Activated naive CD8-positive, alpha-beta T cell (primary cell): ENCODE measurements around the gene ADD1.
A peak's percentile ranks its signal among the peaks of the same experiment; 100 is the strongest.

ENCODE experiments used
- H3K27ac Mint-ChIP-seq: one replicate; pipeline ENCODE4 v1.8.0; 2021; ENCODE audit warnings: mixed read lengths
- H3K27me3 Mint-ChIP-seq: one replicate; pipeline ENCODE4 v1.8.0; 2021; ENCODE audit warnings: mixed read lengths
- H3K36me3 Mint-ChIP-seq: one replicate; pipeline ENCODE4 v1.8.0; 2021; ENCODE audit warnings: mixed read lengths
- H3K4me1 Mint-ChIP-seq: one replicate; pipeline ENCODE4 v1.8.0; 2021; ENCODE audit warnings: low read depth, mixed read lengths
- H3K4me3 Mint-ChIP-seq: one replicate; pipeline ENCODE4 v1.8.0; 2021; ENCODE audit warnings: mild to moderate bottlenecking, mixed read lengths
- H3K9me3 Mint-ChIP-seq: one replicate; pipeline ENCODE4 v1.8.0; 2021; ENCODE audit warnings: low read depth, mixed read lengths

Gene ADD1

GRCh38 chr4:2802618-2803531 is 40.8 kb upstream of the ADD1 start:
- H3K27me3 Mint-ChIP-seq = no peaks in the 10 kb centered on the region
- no peak overlapping the region for H3K4me3 Mint-ChIP-seq
- no peaks in the 10 kb centered on the region for H3K36me3 Mint-ChIP-seq
- peaks cover 25% of the 10 kb centered on the region for H3K4me1 Mint-ChIP-seq
- H3K9me3 Mint-ChIP-seq = no peaks in the 10 kb centered on the region
- no peak overlapping the region for H3K27ac Mint-ChIP-seq

DNA sequence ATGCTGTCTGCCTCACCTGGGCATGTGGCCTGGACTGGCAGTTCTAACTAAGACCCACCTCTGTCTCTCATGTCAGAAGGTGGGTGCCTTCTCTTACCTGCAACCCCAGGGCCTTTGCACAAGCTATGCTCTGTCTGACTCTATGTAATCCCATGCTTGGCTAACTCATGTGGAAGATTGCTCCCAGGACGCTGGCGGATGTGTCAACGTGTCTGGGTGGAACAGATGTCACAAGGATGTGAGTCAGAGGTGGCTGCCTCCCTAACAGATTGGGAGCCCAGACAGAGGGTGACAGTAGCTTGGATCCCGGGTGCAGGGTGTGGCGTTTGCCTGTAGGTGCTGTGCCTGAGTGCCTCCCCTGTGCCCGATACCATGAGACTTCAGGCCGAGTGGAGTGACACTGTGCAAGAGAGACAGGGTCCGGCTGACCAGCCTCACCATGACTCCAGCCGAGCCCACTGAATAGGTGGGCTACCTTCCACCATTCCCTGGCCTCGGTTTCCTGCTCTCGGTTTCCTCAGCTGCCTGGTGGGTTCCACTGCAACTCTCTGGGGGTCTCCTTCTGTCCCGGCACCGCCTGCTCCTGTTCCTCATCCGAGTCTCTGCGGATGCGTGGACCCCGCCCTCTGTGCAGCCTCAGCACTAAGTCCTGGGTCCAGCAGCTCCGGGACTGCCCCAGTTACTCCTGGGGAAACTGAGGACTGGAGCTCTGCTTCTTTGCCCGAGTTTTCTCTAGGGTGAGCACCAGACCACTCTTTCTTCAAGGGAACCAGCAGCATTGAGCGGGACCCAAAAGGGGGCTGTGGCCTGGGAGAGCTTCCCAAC is 39.8 kb upstream of the ADD1 start:
- no peak overlapping the region for H3K27ac Mint-ChIP-seq
- no peaks in the 10 kb centered on the region for H3K27me3 Mint-ChIP-seq
- H3K36me3 Mint-ChIP-seq = no peaks in the 10 kb centered on the region
- H3K4me1 Mint-ChIP-seq = peaks cover 16% of the 10 kb centered on the region
- H3K9me3 Mint-ChIP-seq = no peaks in the 10 kb centered on the region
- H3K4me3 Mint-ChIP-seq = no peak overlapping the region

GRCh38 chr4:2804449-2804972 is 39.1 kb upstream of the ADD1 start:
- Mint-ChIP-seq H3K36me3 (no peaks in the 10 kb centered on the region), H3K4me1 (peaks cover 13% of the 10 kb centered on the region), H3K4me3 (no peak overlapping the region), H3K27ac (no peak overlapping the region), H3K9me3 (no peaks in the 10 kb centered on the region), H3K27me3 (no peaks in the 10 kb centered on the region)

GRCh38 chr4:2804973-2805501 is 38.6 kb upstream of the ADD1 start:
- H3K27me3 Mint-ChIP-seq = no peaks in the 10 kb centered on the region
- no peaks in the 10 kb centered on the region for H3K9me3 Mint-ChIP-seq
- H3K36me3 Mint-ChIP-seq = no peaks in the 10 kb centered on the region
- H3K4me1 Mint-ChIP-seq = peaks cover 9% of the 10 kb centered on the region
- no peak overlapping the region for H3K27ac Mint-ChIP-seq
- H3K4me3 Mint-ChIP-seq = no peak overlapping the region

GRCh38 chr4:2805712-2806389 is 37.8 kb upstream of the ADD1 start:
- H3K27me3 Mint-ChIP-seq = no peaks in the 10 kb centered on the region

DNA sequence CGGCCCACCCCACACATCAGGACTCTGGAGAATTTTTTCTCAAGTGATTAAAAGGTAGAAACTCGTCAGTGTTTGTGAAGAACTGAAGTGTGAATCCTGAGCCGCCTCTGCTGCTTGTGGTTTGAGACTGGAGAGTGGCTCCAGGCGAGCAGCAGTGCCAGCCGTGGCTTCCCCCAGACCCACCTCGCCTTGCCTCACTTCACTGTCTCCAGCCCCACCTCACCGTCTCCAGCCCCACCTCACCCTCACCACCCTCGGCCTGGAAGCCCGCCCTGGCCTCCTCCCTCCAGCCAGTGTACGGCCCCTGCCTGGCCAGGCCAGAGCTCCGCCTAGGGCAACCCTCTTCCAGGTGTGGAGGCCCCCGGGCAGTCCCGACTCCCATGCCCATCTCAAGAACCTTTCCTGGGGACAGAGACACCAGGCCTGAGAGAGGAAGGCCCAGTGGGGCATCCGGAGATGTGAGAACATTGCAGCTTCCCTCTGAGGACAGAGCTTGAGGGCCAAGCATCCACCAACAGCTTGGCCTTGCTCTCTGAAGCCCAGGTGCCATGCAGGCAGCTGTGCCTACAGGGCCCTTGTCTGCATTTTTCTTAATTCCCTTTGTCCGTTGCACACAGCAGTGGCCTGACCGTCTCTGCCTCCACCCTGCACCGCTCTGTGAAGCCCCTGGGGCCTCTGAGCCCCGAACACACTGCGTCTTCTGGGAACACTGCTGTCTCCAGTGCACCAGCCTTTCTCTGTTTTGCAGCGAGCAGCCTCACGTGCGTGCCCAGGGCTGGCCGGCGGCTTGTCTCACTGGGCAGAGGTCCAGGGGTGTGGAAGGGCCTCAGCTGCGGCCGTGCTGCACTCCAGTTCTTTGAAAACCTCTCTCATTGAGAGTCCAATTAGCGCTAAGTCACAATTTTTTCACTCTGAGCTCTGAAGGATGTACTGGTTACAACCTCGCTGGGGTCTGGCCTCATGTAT is 37.0 kb upstream of the ADD1 start:
- Mint-ChIP-seq H3K27ac (no peak overlapping the region), H3K4me3 (no peak overlapping the region), H3K27me3 (no peaks in the 10 kb centered on the region), H3K4me1 (peaks cover 4% of the 10 kb centered on the region), H3K9me3 (no peaks in the 10 kb centered on the region), H3K36me3 (no peaks in the 10 kb centered on the region)

More at GRCh38 chr4:2805712-2806389, 37.8 kb upstream of the ADD1 start:
- Mint-ChIP-seq H3K4me3 (no peak overlapping the region), H3K36me3 (no peaks in the 10 kb centered on the region), H3K4me1 (peaks cover 5% of the 10 kb centered on the region), H3K9me3 (no peaks in the 10 kb centered on the region), H3K27ac (no peak overlapping the region)

GRCh38 chr4:2807571-2807970 is 36.1 kb upstream of the ADD1 start:
- no peaks in the 10 kb centered on the region for H3K27me3 Mint-ChIP-seq
- H3K9me3 Mint-ChIP-seq = no peaks in the 10 kb centered on the region
- H3K36me3 Mint-ChIP-seq = no peaks in the 10 kb centered on the region
- H3K4me1 Mint-ChIP-seq = peaks cover 6% of the 10 kb centered on the region
- no peak overlapping the region for H3K27ac Mint-ChIP-seq
- no peak overlapping the region for H3K4me3 Mint-ChIP-seq

DNA sequence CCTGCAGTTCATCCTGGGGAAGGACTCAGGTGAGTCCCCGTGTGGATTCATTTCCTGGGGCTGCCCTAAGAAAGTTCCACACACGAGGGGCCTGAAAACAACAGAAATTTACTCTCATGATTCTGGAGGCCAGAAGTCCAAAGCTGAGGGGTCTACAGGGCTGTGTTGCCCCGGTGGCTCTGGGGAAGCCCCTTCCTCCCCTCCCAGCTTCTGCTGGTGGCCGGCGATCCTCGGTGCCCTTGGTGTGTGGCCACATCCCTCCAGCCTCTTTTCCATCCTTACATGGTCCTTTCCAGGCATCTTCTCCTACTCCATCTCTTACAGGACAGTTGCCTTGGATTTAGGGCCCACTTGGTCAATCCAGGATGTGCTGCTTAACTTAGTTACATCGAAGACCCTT is 35.6 kb upstream of the ADD1 start:
- no peak overlapping the region for H3K4me3 Mint-ChIP-seq
- no peaks in the 10 kb centered on the region for H3K36me3 Mint-ChIP-seq
- no peaks in the 10 kb centered on the region for H3K9me3 Mint-ChIP-seq
- H3K27me3 Mint-ChIP-seq = no peaks in the 10 kb centered on the region
- H3K4me1 Mint-ChIP-seq = peaks cover 10% of the 10 kb centered on the region
- no peak overlapping the region for H3K27ac Mint-ChIP-seq

- Mint-ChIP-seq H3K27me3 (no peaks in the 10 kb centered on the region), H3K4me1 (peaks cover 26% of the 10 kb centered on the region), H3K4me3 (no peak overlapping the region), H3K9me3 (no peaks in the 10 kb centered on the region), H3K36me3 (no peaks in the 10 kb centered on the region), H3K27ac (peak overlapping the region; percentile 86)
Observed at GRCh38 chr4:2809610-2810180, 33.9 kb upstream of the ADD1 start.

DNA sequence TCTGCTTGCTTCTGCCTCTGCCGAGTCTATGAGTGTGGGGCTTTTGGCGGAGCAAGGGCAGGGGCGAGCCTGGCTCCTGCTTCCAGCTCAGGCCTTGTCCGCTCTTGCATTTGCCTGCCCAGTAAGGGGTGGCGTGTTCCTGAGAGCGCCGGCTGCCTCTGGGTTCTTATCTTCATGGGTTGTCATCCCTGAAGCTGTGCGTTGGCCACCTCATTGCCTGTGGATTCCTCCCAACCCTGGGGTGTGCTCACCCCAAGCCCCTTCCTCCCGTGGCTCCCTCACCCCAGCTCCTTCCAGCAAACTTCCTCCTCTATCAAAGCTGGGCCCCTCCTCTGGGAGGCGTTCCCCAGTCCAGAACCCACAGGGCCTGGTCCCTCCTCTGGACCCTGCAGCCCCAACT is 33.3 kb upstream of the ADD1 start:
- H3K9me3 Mint-ChIP-seq = no peaks in the 10 kb centered on the region
- H3K27ac Mint-ChIP-seq = no peak overlapping the region
- peaks cover 33% of the 10 kb centered on the region for H3K4me1 Mint-ChIP-seq
- H3K4me3 Mint-ChIP-seq = no peak overlapping the region
- no peaks in the 10 kb centered on the region for H3K36me3 Mint-ChIP-seq
- no peaks in the 10 kb centered on the region for H3K27me3 Mint-ChIP-seq

DNA sequence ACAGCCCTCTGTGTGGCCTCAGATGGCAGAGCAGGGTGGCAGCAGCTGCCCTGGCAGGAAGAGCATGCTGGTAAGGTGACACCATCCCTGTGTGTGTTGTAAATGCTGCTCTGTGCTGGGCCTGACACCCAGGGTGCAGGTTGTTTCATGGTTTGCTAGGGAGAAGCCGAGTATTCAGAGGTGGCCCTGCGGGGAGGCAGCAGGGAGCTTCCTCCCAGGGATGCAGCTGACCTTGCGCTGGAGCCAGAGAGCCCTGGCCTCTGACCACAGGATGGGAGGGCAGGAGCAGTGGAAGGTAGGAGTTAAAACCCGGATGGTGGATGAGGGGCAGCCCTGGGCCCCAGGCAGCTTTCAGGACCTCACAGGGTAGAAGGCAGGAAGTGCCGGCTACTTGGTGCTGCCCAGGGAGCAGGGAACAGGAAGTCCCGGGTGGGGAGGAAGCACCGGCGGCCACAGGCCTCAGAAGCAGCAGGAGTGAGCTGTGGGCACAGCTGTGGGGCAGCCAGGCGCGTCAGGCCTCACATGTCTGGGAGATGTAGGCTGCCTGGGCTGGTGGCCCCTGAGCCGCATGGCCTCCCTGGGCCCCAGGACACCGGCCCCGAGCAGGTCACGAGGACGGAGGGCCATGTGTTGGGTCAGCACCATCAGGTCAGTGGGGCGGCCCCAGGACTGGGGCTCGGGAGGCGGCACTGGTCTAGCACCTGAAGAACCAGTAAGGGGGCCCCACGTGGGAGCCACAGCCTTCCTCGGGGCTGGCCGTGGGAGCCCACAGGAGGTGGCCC is 31.6 kb upstream of the ADD1 start:
- Mint-ChIP-seq H3K36me3 (peaks cover 4% of the 10 kb centered on the region), H3K4me1 (peaks cover 46% of the 10 kb centered on the region), H3K9me3 (no peaks in the 10 kb centered on the region), H3K27ac (peak overlapping the region; percentile 100), H3K4me3 (peak overlapping the region; percentile 82), H3K27me3 (no peaks in the 10 kb centered on the region)

GRCh38 chr4:2812612-2813354 is 30.9 kb upstream of the ADD1 start:
- peaks cover 50% of the 10 kb centered on the region for H3K4me1 Mint-ChIP-seq
- H3K27ac Mint-ChIP-seq = peak overlapping the region; percentile 100
- H3K9me3 Mint-ChIP-seq = no peaks in the 10 kb centered on the region
- H3K4me3 Mint-ChIP-seq = peak overlapping the region; percentile 82
- no peaks in the 10 kb centered on the region for H3K27me3 Mint-ChIP-seq
- H3K36me3 Mint-ChIP-seq = peaks cover 4% of the 10 kb centered on the region
